GM23338 (cell line): ENCODE measurements around the gene R3HDM1. TPM values are rescaled to one million over a fixed set of nuclear protein-coding genes. Genes with fewer than 3 reads are reported as not detected.
A peak's percentile ranks its signal among the peaks of the same experiment; 100 is the strongest.

Source experiments
- ATAC-seq: fragments of 200-7000 bp; cut with Tn5 transposase; 3 replicates; pipeline ENCODE4 v1.9.1; 2020
- DNase-seq: peaks from one replicate; pipeline ENCODE4 v3.0.0-alpha.2; 2015; ENCODE audit warnings: low spot score
- H2AFZ ChIP-seq: fragments of 200-600 bp; sonication (generic); 2 replicates; pipeline ENCODE4 v1.8.0; 2016; ENCODE audit warnings: antibody characterized with exemption, mild to moderate bottlenecking, moderate library complexity
- H3F3A ChIP-seq: fragments of 200-600 bp; sonication (generic); replicated peaks from 2 replicates; pipeline ENCODE4 v1.8.0; 2017; ENCODE audit warnings: antibody characterized with exemption, mixed run types, low read depth
- H3K27ac ChIP-seq: fragments of 200-600 bp; sonication (generic); 2 replicates; pipeline ENCODE4 v1.6.1; 2016; ENCODE audit warnings: low read depth
- H3K27me3 ChIP-seq: fragments of 200-600 bp; sonication (generic); 2 replicates; pipeline ENCODE4 v1.8.0; 2016; ENCODE audit warnings: mild to moderate bottlenecking, mixed run types, moderate library complexity; ENCODE audit not compliant: insufficient read depth
- H3K36me3 ChIP-seq: fragments of 200-600 bp; sonication (generic); 2 replicates; pipeline ENCODE4 v1.8.0; 2016; ENCODE audit warnings: mild to moderate bottlenecking; ENCODE audit not compliant: insufficient read depth
- H3K4me1 ChIP-seq: fragments of 200-600 bp; sonication (generic); 2 replicates; pipeline ENCODE4 v1.8.0; 2016; ENCODE audit warnings: mild to moderate bottlenecking, moderate library complexity; ENCODE audit not compliant: insufficient read depth
- H3K4me2 ChIP-seq: fragments of 200-600 bp; sonication (generic); 2 replicates; pipeline ENCODE4 v1.7.1; 2017; ENCODE audit warnings: mixed run types
- H3K4me3 ChIP-seq: fragments of 200-600 bp; sonication (generic); 2 replicates; pipeline ENCODE4 v1.6.1; 2016; ENCODE audit warnings: mixed run types
- H3K79me2 ChIP-seq: fragments of 200-600 bp; sonication (generic); replicated peaks from 2 replicates; pipeline ENCODE4 v1.8.0; 2017; ENCODE audit warnings: mild to moderate bottlenecking; ENCODE audit not compliant: insufficient read depth
- H3K9me2 ChIP-seq: fragments of 200-600 bp; sonication (generic); 2 replicates; pipeline ENCODE4 v1.8.0; 2017; ENCODE audit not compliant: insufficient read depth
- H4K20me1 ChIP-seq: fragments of 200-600 bp; sonication (generic); replicated peaks from 2 replicates; pipeline ENCODE4 v1.8.0; 2017; ENCODE audit warnings: mild to moderate bottlenecking; ENCODE audit not compliant: insufficient read depth
- H3K27ac Mint-ChIP-seq: 2 replicates; pipeline ENCODE4 v1.8.0; 2020; ENCODE audit warnings: inconsistent platforms, mild to moderate bottlenecking, moderate library complexity, mixed read lengths
- H3K27me3 Mint-ChIP-seq: 3 replicates; pipeline ENCODE4 v1.8.0; 2022; ENCODE audit warnings: low read depth, mild to moderate bottlenecking, moderate library complexity, mixed read lengths, inconsistent platforms; ENCODE audit not compliant: insufficient read depth, poor library complexity
- H3K36me3 Mint-ChIP-seq: 3 replicates; pipeline ENCODE4 v1.8.0; 2021; ENCODE audit warnings: low read depth, mild to moderate bottlenecking, inconsistent platforms, moderate library complexity, mixed read lengths
- H3K4me1 Mint-ChIP-seq: 3 replicates; pipeline ENCODE4 v1.8.0; 2020; ENCODE audit warnings: mild to moderate bottlenecking, inconsistent platforms, mixed read lengths
- H3K4me3 Mint-ChIP-seq: 3 replicates; pipeline ENCODE4 v1.8.0; 2021; ENCODE audit warnings: moderate library complexity, mild to moderate bottlenecking, inconsistent platforms, mixed read lengths
- H3K9me3 Mint-ChIP-seq: 3 replicates; pipeline ENCODE4 v1.8.0; 2020; ENCODE audit warnings: moderate library complexity, mild to moderate bottlenecking, inconsistent platforms, mixed read lengths
- CREB1 ChIP-seq: fragments of 250-450 bp; sonication (Bioruptor Pico); IDR thresholded peaks from 2 replicates; pipeline ENCODE4 v1.5.0; 2020; ENCODE audit warnings: low read depth, mild to moderate bottlenecking, moderate library complexity
- EZH2 ChIP-seq: fragments of 200-600 bp; sonication (generic); IDR thresholded peaks from one replicate; pipeline ENCODE4 v1.8.0; 2017; ENCODE audit warnings: antibody characterized with exemption, mild to moderate bottlenecking, low read depth; ENCODE audit not compliant: unreplicated experiment
- EZH2phosphoT487 ChIP-seq: fragments of 200-600 bp; sonication (generic); IDR thresholded peaks from one replicate; pipeline ENCODE4 v1.8.1; 2018; ENCODE audit warnings: antibody characterized with exemption; ENCODE audit not compliant: unreplicated experiment
- JUNB ChIP-seq: IDR thresholded peaks from one replicate; pipeline ENCODE4 v1.6.1; 2016; ENCODE audit warnings: antibody characterized with exemption; ENCODE audit not compliant: unreplicated experiment
- NANOG ChIP-seq: IDR thresholded peaks from 2 replicates; pipeline ENCODE4 v1.6.1; 2016; ENCODE audit warnings: antibody characterized with exemption, borderline replicate concordance
- POLR2AphosphoS5 ChIP-seq: IDR thresholded peaks from 2 replicates; pipeline ENCODE4 v1.6.1; 2016; ENCODE audit warnings: antibody characterized with exemption, low read depth
- STAT1 ChIP-seq: IDR thresholded peaks from one replicate; pipeline ENCODE4 v1.6.1; 2016; ENCODE audit warnings: antibody characterized with exemption; ENCODE audit not compliant: unreplicated experiment
- ZNF114 ChIP-seq: fragments of 250-450 bp; sonication (Bioruptor Pico); IDR thresholded peaks from 2 replicates; pipeline ENCODE4 v1.5.0; 2020; ENCODE audit warnings: mild to moderate bottlenecking, moderate library complexity
- ZNF331 ChIP-seq: fragments of 250-450 bp; sonication (Bioruptor Pico); IDR thresholded peaks from 2 replicates; pipeline ENCODE4 v1.5.0; 2020; ENCODE audit warnings: low read depth, mild to moderate bottlenecking, moderate library complexity
- polyA plus RNA-seq: library from polyadenylated mRNA; unstranded; fragments of >200 nt; fragmentation: Nextera tagmentation; extraction: Ambion mirVana; gene quantifications from 2 replicates; pipeline ENCODE4 v1.2.1, GENCODE V29; 2016
- total RNA-seq: library from RNA; depleted of rRNA; stranded (reverse); fragments of >200 nt; shearing (Covaris generic); gene quantifications from 2 replicates; pipeline ENCODE4 v1.2.3, GENCODE V29; 2014
- TF ChIP-seq, protein P1 (sequence below), 2 experiments: fragments of 200-600 bp in 1 of 2; sonication (generic) in 1 of 2; conservative IDR thresholded peaks; 2 replicates each; pipeline versions ENCODE4 v1.5.1 to v1.6.1; 2016 to 2017; ENCODE audit warnings: antibody characterized with exemption in 2 of 2, low read depth in 2 of 2, mild to moderate bottlenecking in 2 of 2, moderate library complexity in 1 of 2
- TF ChIP-seq, protein P2 (sequence below): IDR thresholded peaks from 2 replicates; pipeline ENCODE4 v1.6.1; 2016; ENCODE audit warnings: antibody characterized with exemption

The R3HDM1 gene
- total and polyA plus RNA-seq, 2 experiments from 2014 or later = 63.1 to 88.8 TPM

DNA sequence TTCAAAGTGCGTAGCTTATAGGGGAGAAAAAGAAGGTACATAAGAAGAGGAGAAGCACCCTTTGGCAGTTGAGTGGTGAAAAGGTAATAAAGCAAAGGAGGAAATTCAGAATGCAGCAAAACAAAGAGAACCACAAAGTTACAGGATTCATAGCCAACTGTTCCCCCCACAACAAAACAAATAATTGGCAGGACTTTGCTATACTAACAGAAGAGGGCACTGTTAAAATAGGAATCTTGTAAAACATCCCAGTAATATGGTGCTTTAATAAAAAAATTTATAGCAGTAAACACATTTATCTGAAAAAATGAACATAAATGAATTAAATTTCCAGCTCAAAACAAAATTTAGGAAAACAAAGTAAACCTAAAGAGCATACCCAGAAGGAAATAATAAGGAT lies 42.3 kb downstream of the R3HDM1 start:
- Histone ChIP-seq H4K20me1 (peaks cover 12% of the 10 kb centered on the region), H3K9me2 (no peaks in the 10 kb centered on the region), H3K4me2 (no peak overlapping the region), H2AFZ (no peak overlapping the region), H3K36me3 (no peaks in the 10 kb centered on the region; the same call in 1 of the 2 replicates), H3K79me2 (peaks cover 27% of the 10 kb centered on the region), H3F3A (no peaks in the 10 kb centered on the region), H3K4me3 (no peak overlapping the region), H3K4me1 (no peaks in the 10 kb centered on the region; the same call in 1 of the 2 replicates), H3K27me3 (no peaks in the 10 kb centered on the region), H3K27ac (no peak overlapping the region)
- Mint-ChIP-seq H3K27me3 (peaks cover 2% of the 10 kb centered on the region), H3K4me1 (no peaks in the 10 kb centered on the region; the same call in 1 of the 3 replicates), H3K27ac (no peak overlapping the region), H3K36me3 (peaks cover 15% of the 10 kb centered on the region; the same call in 2 of the 3 replicates), H3K4me3 (no peak overlapping the region), H3K9me3 (no peaks in the 10 kb centered on the region)
- TF ChIP-seq, protein P1, sequence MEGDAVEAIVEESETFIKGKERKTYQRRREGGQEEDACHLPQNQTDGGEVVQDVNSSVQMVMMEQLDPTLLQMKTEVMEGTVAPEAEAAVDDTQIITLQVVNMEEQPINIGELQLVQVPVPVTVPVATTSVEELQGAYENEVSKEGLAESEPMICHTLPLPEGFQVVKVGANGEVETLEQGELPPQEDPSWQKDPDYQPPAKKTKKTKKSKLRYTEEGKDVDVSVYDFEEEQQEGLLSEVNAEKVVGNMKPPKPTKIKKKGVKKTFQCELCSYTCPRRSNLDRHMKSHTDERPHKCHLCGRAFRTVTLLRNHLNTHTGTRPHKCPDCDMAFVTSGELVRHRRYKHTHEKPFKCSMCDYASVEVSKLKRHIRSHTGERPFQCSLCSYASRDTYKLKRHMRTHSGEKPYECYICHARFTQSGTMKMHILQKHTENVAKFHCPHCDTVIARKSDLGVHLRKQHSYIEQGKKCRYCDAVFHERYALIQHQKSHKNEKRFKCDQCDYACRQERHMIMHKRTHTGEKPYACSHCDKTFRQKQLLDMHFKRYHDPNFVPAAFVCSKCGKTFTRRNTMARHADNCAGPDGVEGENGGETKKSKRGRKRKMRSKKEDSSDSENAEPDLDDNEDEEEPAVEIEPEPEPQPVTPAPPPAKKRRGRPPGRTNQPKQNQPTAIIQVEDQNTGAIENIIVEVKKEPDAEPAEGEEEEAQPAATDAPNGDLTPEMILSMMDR (conservative IDR thresholded peaks at IDR 0.05; ENCODE audit: low read depth in 2 of 2) = peak in 1 of 2 experiments; percentile 33; a peak in 2 of 4 replicates
- TF ChIP-seq EZH2 = no peak
- no peak for ATAC-seq
- DNase-seq = no peak

DNA sequence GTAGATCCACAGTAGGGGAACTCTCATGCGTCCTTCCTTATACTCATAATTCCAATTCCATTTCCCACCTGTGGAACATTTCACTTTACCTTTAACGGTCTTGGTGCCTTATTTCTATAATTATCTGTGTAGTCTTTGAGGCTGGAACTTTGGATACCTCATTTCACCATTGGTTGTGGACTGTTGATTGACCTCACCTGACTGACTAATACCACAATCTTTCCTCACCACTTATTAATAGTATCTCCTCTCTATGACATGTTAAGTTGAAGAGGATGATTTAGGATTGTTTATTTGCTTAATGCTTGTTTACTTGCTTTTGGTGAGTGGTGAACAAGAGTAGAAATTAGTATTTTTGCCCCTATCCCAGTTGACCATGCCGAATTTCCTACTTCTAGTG lies 50.0 kb downstream of the R3HDM1 start:
- peaks cover 19% of the 10 kb centered on the region for H3K4me1 Mint-ChIP-seq
- peaks cover 44% of the 10 kb centered on the region for H3K79me2 ChIP-seq
- no peak for ATAC-seq
- no peak for TF ChIP-seq JUNB
- no peak for TF ChIP-seq EZH2
- no peak for TF ChIP-seq STAT1
- TF ChIP-seq ZNF331 (CRISPR knock-in tag) = no peak
- no peak for TF ChIP-seq CREB1 (CRISPR knock-in tag)
- TF ChIP-seq EZH2phosphoT487 = no peak
- no peak for TF ChIP-seq NANOG
- TF ChIP-seq ZNF114 (CRISPR knock-in tag) = no peak
- TF ChIP-seq POLR2AphosphoS5 = no peak
- TF ChIP-seq, protein P1 (conservative IDR thresholded peaks at IDR 0.05; ENCODE audit: low read depth in 2 of 2) = no peak
- TF ChIP-seq, protein P2, sequence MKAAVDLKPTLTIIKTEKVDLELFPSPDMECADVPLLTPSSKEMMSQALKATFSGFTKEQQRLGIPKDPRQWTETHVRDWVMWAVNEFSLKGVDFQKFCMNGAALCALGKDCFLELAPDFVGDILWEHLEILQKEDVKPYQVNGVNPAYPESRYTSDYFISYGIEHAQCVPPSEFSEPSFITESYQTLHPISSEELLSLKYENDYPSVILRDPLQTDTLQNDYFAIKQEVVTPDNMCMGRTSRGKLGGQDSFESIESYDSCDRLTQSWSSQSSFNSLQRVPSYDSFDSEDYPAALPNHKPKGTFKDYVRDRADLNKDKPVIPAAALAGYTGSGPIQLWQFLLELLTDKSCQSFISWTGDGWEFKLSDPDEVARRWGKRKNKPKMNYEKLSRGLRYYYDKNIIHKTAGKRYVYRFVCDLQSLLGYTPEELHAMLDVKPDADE = no peak

More for the DNA sequence above, 50.0 kb downstream of the R3HDM1 start:
- no peaks in the 10 kb centered on the region for H3K36me3 ChIP-seq
- H3K27me3 Mint-ChIP-seq = no peaks in the 10 kb centered on the region
- H3K4me1 ChIP-seq = peaks cover 13% of the 10 kb centered on the region
- H3K36me3 Mint-ChIP-seq = no peaks in the 10 kb centered on the region
- no peaks in the 10 kb centered on the region for H3K9me2 ChIP-seq
- H3K4me2 ChIP-seq = no peak overlapping the region
- H3K4me3 ChIP-seq = no peak overlapping the region
- H2AFZ ChIP-seq = no peak overlapping the region
- no peaks in the 10 kb centered on the region for H3K9me3 Mint-ChIP-seq
- no peak overlapping the region for H3K27ac ChIP-seq
- H3K4me3 Mint-ChIP-seq = no peak overlapping the region
- peaks cover 9% of the 10 kb centered on the region; the same call in 1 of the 2 replicates for H4K20me1 ChIP-seq
- no peaks in the 10 kb centered on the region for H3K27me3 ChIP-seq
- no peaks in the 10 kb centered on the region for H3F3A ChIP-seq
- DNase-seq = no peak
- H3K27ac Mint-ChIP-seq = no peak overlapping the region
